Loucy (cell line): ENCODE measurements around the gene VSIG10L2.

ENCODE experiments used
- H2AFZ ChIP-seq: fragments of 200-600 bp; sonication (generic); 2 replicates; pipeline ENCODE4 v1.6.0; 2016; ENCODE audit warnings: antibody characterized with exemption, mild to moderate bottlenecking, low read length, moderate library complexity
- H3F3A ChIP-seq: fragments of 200-600 bp; 2 replicates; pipeline ENCODE4 v1.6.0; 2016; ENCODE audit warnings: antibody characterized with exemption, low read depth, mild to moderate bottlenecking
- H3K27me3 ChIP-seq: fragments of 200-600 bp; sonication (generic); 2 replicates; pipeline ENCODE4 v1.6.1; 2014; ENCODE audit warnings: low read length, mild to moderate bottlenecking; ENCODE audit not compliant: insufficient read depth, poor library complexity, severe bottlenecking
- H3K36me3 ChIP-seq: fragments of 200-600 bp; sonication (generic); 2 replicates; pipeline ENCODE4 v1.6.1; 2016; ENCODE audit warnings: low read length; ENCODE audit not compliant: insufficient read depth
- H3K4me1 ChIP-seq: fragments of 200-600 bp; sonication (generic); 2 replicates; pipeline ENCODE4 v1.5.1; 2014; ENCODE audit warnings: low read length, mild to moderate bottlenecking; ENCODE audit not compliant: insufficient read depth, poor library complexity, severe bottlenecking
- H3K4me2 ChIP-seq: fragments of 200-600 bp; sonication (generic); 2 replicates; pipeline ENCODE4 v1.6.0; 2014; ENCODE audit warnings: antibody characterized with exemption, low read length, low read depth, mild to moderate bottlenecking; ENCODE audit not compliant: poor library complexity, severe bottlenecking
- H3K4me3 ChIP-seq: fragments of 200-600 bp; sonication (generic); 2 replicates; pipeline ENCODE4 v1.5.1; 2014; ENCODE audit warnings: low read length, mild to moderate bottlenecking, mixed read lengths; ENCODE audit not compliant: poor library complexity, severe bottlenecking
- H3K79me2 ChIP-seq: fragments of 200-600 bp; sonication (generic); 2 replicates; pipeline ENCODE4 v1.6.1; 2014; ENCODE audit warnings: low read length; ENCODE audit not compliant: insufficient read depth
- H3K9ac ChIP-seq: fragments of 200-600 bp; sonication (generic); 2 replicates; pipeline ENCODE4 v1.6.0; 2014; ENCODE audit warnings: mild to moderate bottlenecking, low read depth, low read length, moderate library complexity; ENCODE audit not compliant: poor library complexity, severe bottlenecking
- H3K9me2 ChIP-seq: fragments of 200-600 bp; sonication (generic); replicated peaks from 2 replicates; pipeline ENCODE4 v1.6.1; 2016; ENCODE audit warnings: low read depth, low read length, mixed read lengths
- H3K9me3 ChIP-seq: fragments of 200-600 bp; sonication (generic); 2 replicates; pipeline ENCODE4 v1.6.1; 2014; ENCODE audit warnings: mild to moderate bottlenecking, antibody characterized with exemption, low read length, low read depth; ENCODE audit not compliant: insufficient read depth
- H4K20me1 ChIP-seq: fragments of 200-600 bp; sonication (generic); 2 replicates; pipeline ENCODE4 v1.6.0; 2014; ENCODE audit warnings: antibody characterized with exemption, low read length, mild to moderate bottlenecking; ENCODE audit not compliant: insufficient read depth, poor library complexity, severe bottlenecking
- CTCF ChIP-seq: fragments of 200-600 bp; sonication (generic); conservative IDR thresholded peaks from 2 replicates; pipeline ENCODE4 v1.5.1; 2014; ENCODE audit warnings: mild to moderate bottlenecking, antibody characterized with exemption, low read length
- EZH2phosphoT487 ChIP-seq: fragments of 200-600 bp; IDR thresholded peaks from 2 replicates; pipeline ENCODE4 v1.6.1; 2018; ENCODE audit warnings: antibody characterized with exemption, mild to moderate bottlenecking, moderate library complexity, borderline replicate concordance

The VSIG10L2 gene

GRCh38 chr11:125918140-125918840 lies 27.6 kb upstream of the VSIG10L2 start:
- Histone ChIP-seq H3K36me3 (no peaks in the 10 kb centered on the region), H3K4me1 (no peaks in the 10 kb centered on the region), H4K20me1 (no peaks in the 10 kb centered on the region), H3K9ac (no peak overlapping the region), H3K4me2 (no peak overlapping the region), H3K9me3 (no peaks in the 10 kb centered on the region), H2AFZ (no peak overlapping the region), H3K27me3 (peaks cover 4% of the 10 kb centered on the region), H3K4me3 (no peak overlapping the region), H3K79me2 (no peaks in the 10 kb centered on the region), H3K9me2 (no peaks in the 10 kb centered on the region), H3F3A (no peaks in the 10 kb centered on the region)
- TF ChIP-seq EZH2phosphoT487, result no peak
- TF ChIP-seq CTCF, result no peak

GRCh38 chr11:125921042-125921441 lies 24.8 kb upstream of the VSIG10L2 start:
- H3F3A ChIP-seq, result no peaks in the 10 kb centered on the region
- no peaks in the 10 kb centered on the region for H3K9me2 ChIP-seq
- H3K27me3 ChIP-seq, result peaks cover 4% of the 10 kb centered on the region
- no peak overlapping the region for H3K9ac ChIP-seq
- H4K20me1 ChIP-seq, result no peaks in the 10 kb centered on the region
- H3K4me1 ChIP-seq, result no peaks in the 10 kb centered on the region
- no peak overlapping the region for H3K4me3 ChIP-seq
- H3K4me2 ChIP-seq, result no peak overlapping the region
- no peak for TF ChIP-seq EZH2phosphoT487
- no peak for TF ChIP-seq CTCF
- no peak overlapping the region for H2AFZ ChIP-seq
- no peaks in the 10 kb centered on the region for H3K36me3 ChIP-seq
- H3K9me3 ChIP-seq, result no peaks in the 10 kb centered on the region
- H3K79me2 ChIP-seq, result no peaks in the 10 kb centered on the region

GRCh38 chr11:125922156-125922555 lies 23.7 kb upstream of the VSIG10L2 start:
- Histone ChIP-seq H4K20me1 (no peaks in the 10 kb centered on the region), H3K79me2 (no peaks in the 10 kb centered on the region), H3K27me3 (no peaks in the 10 kb centered on the region), H3K9ac (no peak overlapping the region), H3K4me3 (no peak overlapping the region), H3K36me3 (no peaks in the 10 kb centered on the region), H3F3A (no peaks in the 10 kb centered on the region), H3K4me2 (no peak overlapping the region), H3K9me2 (no peaks in the 10 kb centered on the region), H2AFZ (no peak overlapping the region), H3K9me3 (no peaks in the 10 kb centered on the region), H3K4me1 (no peaks in the 10 kb centered on the region)
- TF ChIP-seq EZH2phosphoT487 (no peak), CTCF (no peak)
